ENCODE measurements around the gene SLC7A7. TPM values are rescaled to one million over a fixed set of nuclear protein-coding genes. Genes with fewer than 3 reads are reported as not detected.

Gene SLC7A7
- total RNA-seq, 1 donor: 3.9 TPM

GRCh38 chr14:22819151-22819988, 4.1 kb upstream of the SLC7A7 start:
- DNase-seq (ENCODE audit: low read depth): peak; percentile 85
- H3K4me3 ChIP-seq (ENCODE audit: low read depth, low read length): peak overlapping the region; percentile 49
- no peak for TF ChIP-seq CTCF (IDR thresholded peaks at IDR 0.05; ENCODE audit: insufficient read depth, low read depth, low read length)

- TF ChIP-seq CTCF (IDR thresholded peaks at IDR 0.05; ENCODE audit: insufficient read depth, low read depth, low read length): no peak
- DNase-seq (ENCODE audit: low read depth): no peak
- H3K4me3 ChIP-seq (ENCODE audit: low read depth, low read length): peak overlapping the region; percentile 53
These were observed 862 bp downstream of the SLC7A7 start for GRCh38 chr14:22814373-22814772.

GRCh38 chr14:22813145-22813544, 2.1 kb downstream of the SLC7A7 start:
- TF ChIP-seq CTCF (IDR thresholded peaks at IDR 0.05; ENCODE audit: insufficient read depth, low read depth, low read length): no peak
- H3K4me3 ChIP-seq (ENCODE audit: low read depth, low read length): no peak overlapping the region
- no peak for DNase-seq (ENCODE audit: low read depth)

- TF ChIP-seq CTCF (IDR thresholded peaks at IDR 0.05; ENCODE audit: insufficient read depth, low read depth, low read length): no peak
- no peak overlapping the region for H3K4me3 ChIP-seq (ENCODE audit: low read depth, low read length)
- no peak for DNase-seq (ENCODE audit: low read depth)
These were observed 2.5 kb downstream of the SLC7A7 start for GRCh38 chr14:22812744-22813143.

GRCh38 chr14:22811722-22812121, 3.5 kb downstream of the SLC7A7 start:
- DNase-seq (ENCODE audit: low read depth): peak; percentile 30
- no peak overlapping the region for H3K4me3 ChIP-seq (ENCODE audit: low read depth, low read length)
- no peak for TF ChIP-seq CTCF (IDR thresholded peaks at IDR 0.05; ENCODE audit: insufficient read depth, low read depth, low read length)

- no peak for TF ChIP-seq CTCF (IDR thresholded peaks at IDR 0.05; ENCODE audit: insufficient read depth, low read depth, low read length)
- no peak for DNase-seq (ENCODE audit: low read depth)
- H3K4me3 ChIP-seq (ENCODE audit: low read depth, low read length): no peak overlapping the region
These were observed 6.6 kb downstream of the SLC7A7 start for GRCh38 chr14:22808388-22809209.
